HG03520 (cell line): ENCODE results near the gene TIE1.
A peak's percentile ranks its signal among the peaks of the same experiment; 100 is the strongest.
"Not testable (repeated sequence)": the region's sequence is repeated elsewhere in the genome, so short reads cannot be mapped to it uniquely, and the experiment has no call there.

ENCODE experiments used
- ATAC-seq: cut with Tn5 transposase; IDR thresholded peaks from one replicate; pipeline ENCODE4 v1.9.1; 2021; ENCODE audit warnings: mild to moderate bottlenecking, moderate library complexity; ENCODE audit not compliant: unreplicated experiment

The TIE1 gene

GRCh38 chr1:43358746-43359693, 58.2 kb downstream of the TIE1 start, which contains the start of gene CDC20:
Gene CDC20 (plus strand): TSS chr1:43358981. CDS start chr1:43359216, 235 bp downstream.
- peak; percentile 91 for ATAC-seq

- ATAC-seq = no peak
These were observed 58.9 kb downstream of the TIE1 start for GRCh38 chr1:43359696-43360095.

- ATAC-seq = no peak
These were observed 59.8 kb downstream of the TIE1 start for GRCh38 chr1:43360616-43361015.

GRCh38 chr1:43363283-43363934, 62.6 kb downstream of the TIE1 start:
- no peak for ATAC-seq

- ATAC-seq = no peak
These were observed 63.2 kb downstream of the TIE1 start for GRCh38 chr1:43363935-43364525.

- ATAC-seq = no peak
These were observed 64.9 kb downstream of the TIE1 start for GRCh38 chr1:43365678-43366077.

- no peak for ATAC-seq
These were observed 65.4 kb downstream of the TIE1 start for GRCh38 chr1:43366179-43366578.

GRCh38 chr1:43366601-43367025, 65.8 kb downstream of the TIE1 start:
- ATAC-seq = no peak

- peak; percentile 29 for ATAC-seq
These were observed 66.5 kb downstream of the TIE1 start for GRCh38 chr1:43367026-43367903.

GRCh38 chr1:43367904-43368645, 67.3 kb downstream of the TIE1 start, which contains the start of gene ELOVL1:
Gene ELOVL1 (minus strand): TSS chr1:43368011. CDS start chr1:43365609, 2,402 bp downstream.
- ATAC-seq = peak; percentile 70

- ATAC-seq = no peak
These were observed 67.9 kb downstream of the TIE1 start for GRCh38 chr1:43368646-43369020.

- not testable (repeated sequence) for ATAC-seq
These were observed 69.0 kb downstream of the TIE1 start for GRCh38 chr1:43369779-43370178.

GRCh38 chr1:43370564-43370963, 69.8 kb downstream of the TIE1 start:
- ATAC-seq = no peak

- no peak for ATAC-seq
These were observed 71.4 kb downstream of the TIE1 start for GRCh38 chr1:43372172-43372571.
